GM21786 (cell line): Measurements from ENCODE around the gene COMMD4.
"Not testable (repeated sequence)": the region's sequence is repeated elsewhere in the genome, so short reads cannot be mapped to it uniquely, and the experiment has no call there.

Source experiments
- ATAC-seq: cut with Tn5 transposase; IDR thresholded peaks from one replicate; pipeline ENCODE4 v1.9.1; 2021; ENCODE audit not compliant: unreplicated experiment

Gene COMMD4

GRCh38 chr15:75335705-75336355 is at the start of gene COMMD4:
Gene COMMD4 (plus strand): TSS chr15:75336063. CDS start chr15:75336090, 27 bp downstream.
- no peak for ATAC-seq

- ATAC-seq = not testable (repeated sequence)
Observed at GRCh38 chr15:75293660-75294059, 42.2 kb upstream of the COMMD4 start.

- not testable (repeated sequence) for ATAC-seq
Observed at GRCh38 chr15:75298541-75299310, 37.1 kb upstream of the COMMD4 start.

- not testable (repeated sequence) for ATAC-seq
Observed at GRCh38 chr15:75299311-75299688, 36.6 kb upstream of the COMMD4 start.

- ATAC-seq = not testable (repeated sequence)
Observed at GRCh38 chr15:75300026-75300425, 35.8 kb upstream of the COMMD4 start.

- ATAC-seq = no peak
Observed at GRCh38 chr15:75302318-75302717, 33.5 kb upstream of the COMMD4 start.

- not testable (repeated sequence) for ATAC-seq
Observed at GRCh38 chr15:75302753-75303152, 33.1 kb upstream of the COMMD4 start.

- ATAC-seq = no peak
Observed at GRCh38 chr15:75306188-75306587, 29.7 kb upstream of the COMMD4 start.

- no peak for ATAC-seq
Observed at GRCh38 chr15:75307778-75308390, 28.0 kb upstream of the COMMD4 start.

GRCh38 chr15:75309711-75310110 is 26.2 kb upstream of the COMMD4 start:
- ATAC-seq = no peak

- not testable (repeated sequence) for ATAC-seq
Observed at GRCh38 chr15:75312548-75312947, 23.3 kb upstream of the COMMD4 start.

GRCh38 chr15:75313116-75313845 is 22.6 kb upstream of the COMMD4 start:
- ATAC-seq = no peak

GRCh38 chr15:75314552-75315290 is 21.1 kb upstream of the COMMD4 start:
- no peak for ATAC-seq

- ATAC-seq = not testable (repeated sequence)
Observed at GRCh38 chr15:75319231-75319897, 16.5 kb upstream of the COMMD4 start.

GRCh38 chr15:75321711-75322110 is 14.2 kb upstream of the COMMD4 start:
- no peak for ATAC-seq

GRCh38 chr15:75325922-75326321 is 9.9 kb upstream of the COMMD4 start:
- ATAC-seq = no peak

GRCh38 chr15:75327005-75327404 is 8.9 kb upstream of the COMMD4 start:
- ATAC-seq = no peak

- no peak for ATAC-seq
Observed at GRCh38 chr15:75327491-75327890, 8.4 kb upstream of the COMMD4 start.

GRCh38 chr15:75328493-75329314 is 7.2 kb upstream of the COMMD4 start:
- no peak for ATAC-seq
